ENCODE results near the gene RECK. TPM values are rescaled to one million over a fixed set of nuclear protein-coding genes. Genes with fewer than 3 reads are reported as not detected.
"Not testable (repeated sequence)": the region's sequence is repeated elsewhere in the genome, so short reads cannot be mapped to it uniquely, and the experiment has no call there.

The RECK gene
- 3.8 and 4.4 TPM in 2 replicates for total RNA-seq

- peaks cover 24% of the 10 kb centered on the region for H3K27me3 Mint-ChIP-seq (ENCODE audit: insufficient read depth)
- DNase-seq (ENCODE audit: low spot score) = peak; percentile 84
- H3K36me3 Mint-ChIP-seq (ENCODE audit: low read depth) = peaks cover 2% of the 10 kb centered on the region
- peak within 1 kb of the TSS; percentile 80 for H3K27ac Mint-ChIP-seq
- no peaks in the 10 kb centered on the region for H3K9me3 Mint-ChIP-seq
- peaks cover 34% of the 10 kb centered on the region for H3K4me1 Mint-ChIP-seq (ENCODE audit: low read depth)
- intact Hi-C loops (cut with micrococcal nuclease) = loop anchor here (2.0 to 10.0 kb wide), 7 partner anchors 14 to 220 kb away; partner anchors contain the start of genes CLTA, FAM221B, GNE and TMEM8B
- H3K4me3 Mint-ChIP-seq = peak within 1 kb of the TSS; percentile 90
Observed at GRCh38 chr9:36036780-36037548, at the start of gene RECK. Gene RECK, plus strand, starts transcription at chr9:36036913. Its CDS starts 86 bp downstream, at chr9:36036999.

GRCh38 chr9:35990155-35990554 is 46.6 kb upstream of the RECK start:
- no peaks in the 10 kb centered on the region for H3K9me3 Mint-ChIP-seq
- no peaks in the 10 kb centered on the region for H3K36me3 Mint-ChIP-seq (ENCODE audit: low read depth)
- H3K4me3 Mint-ChIP-seq = no peak overlapping the region
- no peaks in the 10 kb centered on the region for H3K4me1 Mint-ChIP-seq (ENCODE audit: low read depth)
- peaks cover 27% of the 10 kb centered on the region for H3K27me3 Mint-ChIP-seq (ENCODE audit: insufficient read depth)
- no peak overlapping the region for H3K27ac Mint-ChIP-seq
- intact Hi-C loops (cut with micrococcal nuclease) = no loop called here
- no peak for DNase-seq (ENCODE audit: low spot score)

- H3K36me3 Mint-ChIP-seq (ENCODE audit: low read depth); H3K4me1 Mint-ChIP-seq (ENCODE audit: low read depth); intact Hi-C loops (cut with micrococcal nuclease); DNase-seq (ENCODE audit: low spot score); H3K27ac Mint-ChIP-seq; H3K9me3 Mint-ChIP-seq; H3K4me3 Mint-ChIP-seq: not testable (repeated sequence)
- H3K27me3 Mint-ChIP-seq (ENCODE audit: insufficient read depth) = peaks cover 28% of the 10 kb centered on the region
Observed at GRCh38 chr9:35993136-35993535, 43.6 kb upstream of the RECK start.

- H3K4me1 Mint-ChIP-seq (ENCODE audit: low read depth) = no peaks in the 10 kb centered on the region
- no peak overlapping the region for H3K27ac Mint-ChIP-seq
- H3K27me3 Mint-ChIP-seq (ENCODE audit: insufficient read depth) = peaks cover 28% of the 10 kb centered on the region
- intact Hi-C loops (cut with micrococcal nuclease) = no loop called here
- no peaks in the 10 kb centered on the region for H3K36me3 Mint-ChIP-seq (ENCODE audit: low read depth)
- peaks cover 5% of the 10 kb centered on the region for H3K9me3 Mint-ChIP-seq
- H3K4me3 Mint-ChIP-seq = no peak overlapping the region
- no peak for DNase-seq (ENCODE audit: low spot score)
Observed at GRCh38 chr9:35993976-35994720, 42.6 kb upstream of the RECK start.

GRCh38 chr9:35994959-35995358 is 41.8 kb upstream of the RECK start:
- intact Hi-C loops (cut with micrococcal nuclease) = no loop called here
- H3K27ac Mint-ChIP-seq = no peak overlapping the region
- H3K4me1 Mint-ChIP-seq (ENCODE audit: low read depth) = no peaks in the 10 kb centered on the region
- DNase-seq (ENCODE audit: low spot score) = no peak
- peaks cover 26% of the 10 kb centered on the region for H3K27me3 Mint-ChIP-seq (ENCODE audit: insufficient read depth)
- no peaks in the 10 kb centered on the region for H3K36me3 Mint-ChIP-seq (ENCODE audit: low read depth)
- no peak overlapping the region for H3K4me3 Mint-ChIP-seq
- H3K9me3 Mint-ChIP-seq = peaks cover 5% of the 10 kb centered on the region

- intact Hi-C loops (cut with micrococcal nuclease) = no loop called here
Observed at GRCh38 chr9:35996358-35996970, 40.2 kb upstream of the RECK start.

GRCh38 chr9:35997016-35997415 is 39.7 kb upstream of the RECK start:
- H3K27ac Mint-ChIP-seq; H3K4me1 Mint-ChIP-seq (ENCODE audit: low read depth); H3K36me3 Mint-ChIP-seq (ENCODE audit: low read depth); H3K9me3 Mint-ChIP-seq; intact Hi-C loops (cut with micrococcal nuclease); DNase-seq (ENCODE audit: low spot score); H3K4me3 Mint-ChIP-seq: not testable (repeated sequence)
- H3K27me3 Mint-ChIP-seq (ENCODE audit: insufficient read depth) = peaks cover 30% of the 10 kb centered on the region

More at GRCh38 chr9:35996358-35996970, 40.2 kb upstream of the RECK start:
- Mint-ChIP-seq H3K4me3 (no peak overlapping the region), H3K27me3 (ENCODE audit: insufficient read depth) (peaks cover 28% of the 10 kb centered on the region), H3K9me3 (peaks cover 5% of the 10 kb centered on the region), H3K36me3 (ENCODE audit: low read depth) (no peaks in the 10 kb centered on the region), H3K4me1 (ENCODE audit: low read depth) (no peaks in the 10 kb centered on the region), H3K27ac (no peak overlapping the region)
- DNase-seq (ENCODE audit: low spot score) = no peak

GRCh38 chr9:35998333-35998732 is 38.4 kb upstream of the RECK start:
- H3K36me3 Mint-ChIP-seq (ENCODE audit: low read depth) = no peaks in the 10 kb centered on the region
- no peak overlapping the region for H3K4me3 Mint-ChIP-seq
- peaks cover 5% of the 10 kb centered on the region for H3K9me3 Mint-ChIP-seq
- intact Hi-C loops (cut with micrococcal nuclease) = no loop called here
- H3K4me1 Mint-ChIP-seq (ENCODE audit: low read depth) = no peaks in the 10 kb centered on the region
- no peak overlapping the region for H3K27ac Mint-ChIP-seq
- peaks cover 33% of the 10 kb centered on the region for H3K27me3 Mint-ChIP-seq (ENCODE audit: insufficient read depth)
- no peak for DNase-seq (ENCODE audit: low spot score)

GRCh38 chr9:36005891-36006290 is 30.8 kb upstream of the RECK start:
- intact Hi-C loops (cut with micrococcal nuclease) = loop anchor here (2.0 to 5.0 kb wide), 2 partner anchors 49 to 323 kb away; partner anchors contain the start of gene OR2S2
- H3K27ac Mint-ChIP-seq = no peak overlapping the region
- H3K36me3 Mint-ChIP-seq (ENCODE audit: low read depth) = peaks cover 3% of the 10 kb centered on the region
- H3K4me1 Mint-ChIP-seq (ENCODE audit: low read depth) = peaks cover 14% of the 10 kb centered on the region
- DNase-seq (ENCODE audit: low spot score) = no peak
- no peak overlapping the region for H3K4me3 Mint-ChIP-seq
- H3K9me3 Mint-ChIP-seq = peaks cover 4% of the 10 kb centered on the region
- peaks cover 29% of the 10 kb centered on the region for H3K27me3 Mint-ChIP-seq (ENCODE audit: insufficient read depth)

GRCh38 chr9:36006549-36007315 is 30.0 kb upstream of the RECK start:
- intact Hi-C loops (cut with micrococcal nuclease) = loop anchor here (2.0 to 5.0 kb wide), 2 partner anchors 49 to 322 kb away; partner anchors contain the start of gene OR2S2
- peaks cover 3% of the 10 kb centered on the region for H3K36me3 Mint-ChIP-seq (ENCODE audit: low read depth)

GRCh38 chr9:36007316-36007708 is 29.4 kb upstream of the RECK start:
- Mint-ChIP-seq H3K4me3 (no peak overlapping the region), H3K36me3 (ENCODE audit: low read depth) (peaks cover 3% of the 10 kb centered on the region), H3K27ac (no peak overlapping the region), H3K9me3 (peaks cover 4% of the 10 kb centered on the region), H3K27me3 (ENCODE audit: insufficient read depth) (peaks cover 27% of the 10 kb centered on the region), H3K4me1 (ENCODE audit: low read depth) (peaks cover 14% of the 10 kb centered on the region)
- no peak for DNase-seq (ENCODE audit: low spot score)
- intact Hi-C loops (cut with micrococcal nuclease) = loop anchor here (2.0 to 5.0 kb wide), 2 partner anchors 50 to 321 kb away; partner anchors contain the start of gene OR2S2

More at GRCh38 chr9:36006549-36007315, 30.0 kb upstream of the RECK start:
- no peak for DNase-seq (ENCODE audit: low spot score)
- Mint-ChIP-seq H3K4me1 (ENCODE audit: low read depth) (peaks cover 14% of the 10 kb centered on the region), H3K9me3 (peaks cover 4% of the 10 kb centered on the region), H3K4me3 (no peak overlapping the region), H3K27me3 (ENCODE audit: insufficient read depth) (peaks cover 30% of the 10 kb centered on the region), H3K27ac (no peak overlapping the region)

- Mint-ChIP-seq H3K36me3 (ENCODE audit: low read depth) (peaks cover 3% of the 10 kb centered on the region), H3K4me3 (no peak overlapping the region), H3K9me3 (peaks cover 4% of the 10 kb centered on the region), H3K27ac (no peak overlapping the region), H3K4me1 (ENCODE audit: low read depth) (peaks cover 14% of the 10 kb centered on the region), H3K27me3 (ENCODE audit: insufficient read depth) (peaks cover 27% of the 10 kb centered on the region)
- intact Hi-C loops (cut with micrococcal nuclease) = loop anchor here (1.0 to 5.0 kb wide), 5 partner anchors 15 to 321 kb away; partner anchors contain the start of genes OR2S2 and RECK
- DNase-seq (ENCODE audit: low spot score) = no peak
Observed at GRCh38 chr9:36007852-36008251, 28.9 kb upstream of the RECK start.
